Measurements from ENCODE around the gene KRT86.

DNA sequence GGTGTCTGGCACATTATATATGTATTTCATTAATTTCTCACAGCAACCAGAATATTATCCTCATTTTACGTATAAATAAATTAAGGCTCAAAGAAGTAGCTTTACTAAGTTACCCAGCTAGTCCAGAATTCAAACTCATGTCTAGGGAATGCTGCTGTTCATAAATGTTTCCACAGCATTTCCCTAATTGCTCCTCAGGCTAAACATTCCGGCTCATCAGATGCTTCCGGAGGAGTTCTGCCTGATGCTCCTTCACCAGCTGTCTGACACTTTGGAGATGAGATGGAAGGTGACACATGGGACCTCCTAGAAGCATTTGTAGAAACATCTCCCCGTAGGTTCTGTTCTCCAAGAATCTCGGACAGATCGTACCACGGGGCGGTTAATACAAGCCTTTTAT lies 80.7 kb downstream of the KRT86 start:
- TF ChIP-seq, protein P1, sequence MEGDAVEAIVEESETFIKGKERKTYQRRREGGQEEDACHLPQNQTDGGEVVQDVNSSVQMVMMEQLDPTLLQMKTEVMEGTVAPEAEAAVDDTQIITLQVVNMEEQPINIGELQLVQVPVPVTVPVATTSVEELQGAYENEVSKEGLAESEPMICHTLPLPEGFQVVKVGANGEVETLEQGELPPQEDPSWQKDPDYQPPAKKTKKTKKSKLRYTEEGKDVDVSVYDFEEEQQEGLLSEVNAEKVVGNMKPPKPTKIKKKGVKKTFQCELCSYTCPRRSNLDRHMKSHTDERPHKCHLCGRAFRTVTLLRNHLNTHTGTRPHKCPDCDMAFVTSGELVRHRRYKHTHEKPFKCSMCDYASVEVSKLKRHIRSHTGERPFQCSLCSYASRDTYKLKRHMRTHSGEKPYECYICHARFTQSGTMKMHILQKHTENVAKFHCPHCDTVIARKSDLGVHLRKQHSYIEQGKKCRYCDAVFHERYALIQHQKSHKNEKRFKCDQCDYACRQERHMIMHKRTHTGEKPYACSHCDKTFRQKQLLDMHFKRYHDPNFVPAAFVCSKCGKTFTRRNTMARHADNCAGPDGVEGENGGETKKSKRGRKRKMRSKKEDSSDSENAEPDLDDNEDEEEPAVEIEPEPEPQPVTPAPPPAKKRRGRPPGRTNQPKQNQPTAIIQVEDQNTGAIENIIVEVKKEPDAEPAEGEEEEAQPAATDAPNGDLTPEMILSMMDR (conservative IDR thresholded peaks at IDR 0.05 in 1 of 2, IDR thresholded peaks at IDR 0.05 in 1 of 2; ENCODE audit: low read depth in 1 of 2, low read length in 2 of 2) = no peak
- TF ChIP-seq EZH2 (IDR thresholded peaks at IDR 0.05; ENCODE audit: low read length, missing control alignments) = no peak
